ENCODE data around the gene ISG20L2.
A peak's percentile ranks its signal among the peaks of the same experiment; 100 is the strongest.

The ISG20L2 gene

GRCh38 chr1:156676820-156677615, 51.5 kb downstream of the ISG20L2 start, which contains the start of gene NES:
Gene NES, minus strand, starts transcription at chr1:156677407. Its CDS starts 143 bp downstream, at chr1:156677264.
- TF ChIP-seq CREB5 (CRISPR knock-in tag; IDR thresholded peaks at IDR 0.05; ENCODE audit: low read depth): no peak
- TF ChIP-seq ZNF70 (CRISPR knock-in tag; IDR thresholded peaks at IDR 0.05): no peak
- TF ChIP-seq SNAI2 (CRISPR knock-in tag; IDR thresholded peaks at IDR 0.05): no peak
- no peak for TF ChIP-seq ESRRG (CRISPR knock-in tag; IDR thresholded peaks at IDR 0.05)
- no peak for TF ChIP-seq TOX (CRISPR knock-in tag; IDR thresholded peaks at IDR 0.05; ENCODE audit: borderline replicate concordance)
- no peak for TF ChIP-seq TSHZ2 (CRISPR knock-in tag; IDR thresholded peaks at IDR 0.05)
- TF ChIP-seq PATZ1 (CRISPR knock-in tag; IDR thresholded peaks at IDR 0.05; ENCODE audit: borderline replicate concordance): no peak
- TF ChIP-seq CSRNP3 (CRISPR knock-in tag; IDR thresholded peaks at IDR 0.05): no peak
- TF ChIP-seq ZNF8 (CRISPR knock-in tag; IDR thresholded peaks at IDR 0.05): no peak
- TF ChIP-seq ZC3H10 (CRISPR knock-in tag; IDR thresholded peaks at IDR 0.05): no peak
- no peak for TF ChIP-seq BACH2 (CRISPR knock-in tag; IDR thresholded peaks at IDR 0.05; ENCODE audit: borderline replicate concordance)
- TF ChIP-seq ZFP30 (CRISPR knock-in tag; IDR thresholded peaks at IDR 0.05): no peak
- no peak for TF ChIP-seq ZFP3 (CRISPR knock-in tag; IDR thresholded peaks at IDR 0.05)
- peak; percentile 69 for ATAC-seq

- ATAC-seq: peak; percentile 42
Observed at GRCh38 chr1:156676114-156676819, 52.3 kb downstream of the ISG20L2 start.

GRCh38 chr1:156675210-156676113, 53.1 kb downstream of the ISG20L2 start:
- ATAC-seq: peak; percentile 63
- TF ChIP-seq TCF4 (CRISPR knock-in tag; IDR thresholded peaks at IDR 0.05; ENCODE audit: borderline replicate concordance) (peak; percentile 73), ZNF565 (CRISPR knock-in tag; conservative IDR thresholded peaks at IDR 0.05; ENCODE audit: low read depth) (no peak)

More at GRCh38 chr1:156676114-156676819, 52.3 kb downstream of the ISG20L2 start:
- TF ChIP-seq RARB (CRISPR knock-in tag; IDR thresholded peaks at IDR 0.05) (no peak), OSR1 (CRISPR knock-in tag; IDR thresholded peaks at IDR 0.05) (no peak), GLIS3 (CRISPR knock-in tag; IDR thresholded peaks at IDR 0.05) (no peak), ZNF565 (CRISPR knock-in tag; conservative IDR thresholded peaks at IDR 0.05; ENCODE audit: low read depth) (no peak), BACH2 (CRISPR knock-in tag; IDR thresholded peaks at IDR 0.05; ENCODE audit: borderline replicate concordance) (no peak), ESRRG (CRISPR knock-in tag; IDR thresholded peaks at IDR 0.05) (no peak), TCF4 (CRISPR knock-in tag; IDR thresholded peaks at IDR 0.05; ENCODE audit: borderline replicate concordance) (no peak), ZFP3 (CRISPR knock-in tag; IDR thresholded peaks at IDR 0.05) (no peak), PPARA (CRISPR knock-in tag; IDR thresholded peaks at IDR 0.05; ENCODE audit: borderline replicate concordance) (no peak), TOX (CRISPR knock-in tag; IDR thresholded peaks at IDR 0.05; ENCODE audit: borderline replicate concordance) (no peak)

Data from SK-N-SH treated with all-trans-retinoic acid at 6 μM for 48 hours (cell line).